H54 (cell line): ENCODE data around the gene EDN1.
A peak's percentile ranks its signal among the peaks of the same experiment; 100 is the strongest.

Experiments
- DNase-seq: peaks from one replicate; pipeline ENCODE4 v3.0.0; 2011; ENCODE audit warnings: low spot score, mixed read lengths; ENCODE audit not compliant: insufficient read length
- FAIRE-seq: peaks from 3 replicates; lab custom pipeline; 2011; peaks lifted over from hg19 to GRCh38; lab: Jason Lieb, UNC
- POLR2A ChIP-seq: IDR thresholded peaks from 2 replicates; pipeline ENCODE4 v1.6.1; 2011; ENCODE audit warnings: low read depth, mild to moderate bottlenecking, low read length

Gene EDN1

DNA sequence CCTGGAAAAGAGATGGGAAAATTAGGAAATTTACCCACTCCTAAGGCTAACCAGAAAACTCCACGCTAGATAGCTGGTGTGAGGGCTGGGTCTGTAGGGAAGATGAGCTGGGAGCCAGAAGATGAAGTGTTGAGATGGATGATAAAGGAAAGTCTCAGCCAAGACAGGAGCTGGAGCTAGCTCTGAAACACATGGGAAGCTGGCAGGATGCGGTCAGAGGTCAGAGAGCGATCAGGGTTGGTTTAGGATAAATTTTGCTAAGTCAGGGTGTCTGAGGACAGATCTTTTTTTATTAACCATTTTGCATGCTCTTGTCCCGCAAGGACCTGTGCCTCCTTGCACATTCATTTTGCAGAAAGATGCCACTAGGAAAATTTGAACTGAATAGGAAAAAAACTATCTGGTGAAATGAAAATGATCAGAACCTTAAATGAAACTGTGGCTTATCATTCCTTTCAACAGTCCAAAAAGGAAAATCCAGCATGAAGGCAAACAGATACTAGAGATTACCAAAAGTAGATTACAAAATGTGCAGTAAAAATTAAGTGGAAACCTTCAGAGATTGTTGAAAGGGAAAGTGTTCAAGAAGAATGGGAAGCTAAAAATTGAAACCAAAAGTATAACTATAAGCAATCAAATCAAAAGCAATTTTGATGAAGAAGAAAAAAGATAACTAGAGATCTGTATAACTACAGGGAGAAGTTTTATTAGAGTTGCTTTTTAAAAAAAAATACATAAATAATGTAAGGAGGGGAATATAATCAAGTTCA is 10.7 kb upstream of the EDN1 start:
- FAIRE-seq (peak; percentile 87), DNase-seq (no peak)
- TF ChIP-seq POLR2A: no peak

DNA sequence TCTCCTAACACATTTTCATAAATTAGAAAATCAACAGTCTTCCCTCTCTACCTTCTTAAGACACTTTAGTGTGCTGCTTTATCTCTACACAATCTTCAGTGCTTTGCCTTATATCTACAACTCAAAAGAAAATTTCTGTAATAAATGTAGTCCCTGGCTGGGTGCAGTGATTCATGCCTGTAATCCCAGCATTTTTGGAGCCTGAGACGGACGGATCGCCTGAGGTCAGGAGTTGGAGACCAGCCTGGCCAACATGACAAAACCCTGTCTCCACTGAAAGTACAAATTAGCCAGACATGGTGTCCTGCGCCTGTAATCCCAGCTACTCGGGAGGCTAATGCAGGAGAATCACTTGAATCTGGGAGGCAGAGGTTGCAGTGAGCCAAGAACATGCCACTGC is 9.7 kb upstream of the EDN1 start:
- TF ChIP-seq POLR2A: no peak
- DNase-seq (no peak), FAIRE-seq (peak; percentile 89)

DNA sequence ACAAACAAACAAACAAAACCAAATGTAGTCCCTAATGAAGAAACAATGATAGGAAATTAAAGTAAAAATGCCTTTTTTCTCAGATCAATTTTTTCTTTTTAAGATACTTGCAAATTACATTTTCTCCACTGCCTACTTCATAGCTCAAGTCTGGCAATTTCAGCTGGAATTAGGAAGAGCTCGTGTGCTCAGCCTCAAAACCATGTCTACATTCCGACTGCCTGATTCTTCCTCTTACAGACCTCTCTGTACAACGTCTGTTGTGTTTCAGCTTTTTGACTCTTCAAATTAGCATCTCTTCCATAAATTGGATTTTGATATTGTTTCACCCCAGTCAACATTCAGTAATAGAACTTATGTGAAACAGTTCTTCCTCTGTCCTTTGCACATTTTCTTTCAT is 9.3 kb upstream of the EDN1 start:
- no peak for TF ChIP-seq POLR2A
- FAIRE-seq: peak; percentile 69
- no peak for DNase-seq

DNA sequence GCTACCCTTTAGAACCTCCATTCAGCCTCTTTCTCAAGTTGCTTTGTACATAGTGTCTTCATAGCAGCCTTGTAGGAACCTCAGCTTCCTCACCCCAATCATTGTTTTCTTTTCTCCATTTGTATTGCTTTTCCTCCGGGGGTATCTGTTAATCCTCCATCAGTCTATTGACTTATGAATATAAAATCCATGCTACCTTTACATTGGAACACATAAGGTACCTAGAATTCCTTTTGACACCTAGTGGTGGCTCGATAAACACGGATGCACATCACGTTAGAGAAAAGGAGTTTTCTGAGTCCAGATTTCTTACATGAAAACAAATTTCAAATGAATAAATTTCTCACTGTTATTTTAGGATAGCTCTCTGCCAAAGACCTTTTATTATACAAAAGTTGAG is 6.3 kb upstream of the EDN1 start:
- FAIRE-seq (peak; percentile 23), DNase-seq (no peak)
- no peak for TF ChIP-seq POLR2A

DNA sequence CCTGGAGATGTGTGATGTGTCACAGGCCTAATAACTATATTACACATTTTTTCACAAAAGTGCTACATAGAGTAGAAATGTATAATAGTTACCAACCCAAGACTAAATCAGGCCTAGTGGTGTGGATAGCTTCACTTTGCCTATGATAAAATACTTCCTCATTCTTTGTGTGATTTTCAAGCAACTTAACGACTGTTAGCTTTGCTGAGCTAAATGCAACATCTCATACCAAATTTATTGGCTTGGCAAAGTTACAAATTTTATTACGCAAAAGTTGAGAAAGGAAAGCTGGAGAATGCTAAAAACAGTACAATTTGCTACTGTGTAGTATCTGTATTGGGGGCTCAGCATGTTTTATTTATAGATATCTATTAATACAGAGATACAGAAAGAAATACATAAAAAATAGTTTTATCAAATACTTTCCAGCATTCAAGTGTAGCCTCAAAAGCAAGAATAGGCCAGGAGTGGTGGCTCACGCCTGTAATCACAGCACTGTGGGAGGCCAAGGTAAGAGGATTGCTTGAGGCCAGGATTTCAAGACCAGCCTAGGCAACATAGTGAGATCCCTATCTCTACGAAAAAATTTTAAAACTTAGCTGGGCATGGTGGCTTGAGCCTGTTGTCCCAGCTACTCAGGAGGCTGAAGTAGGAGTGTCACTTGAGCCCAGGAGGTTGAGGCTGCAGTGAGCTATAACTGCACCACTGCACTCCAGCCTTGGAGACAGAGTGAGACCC is 3.6 kb upstream of the EDN1 start:
- DNase-seq: no peak
- FAIRE-seq: peak; percentile 67
- TF ChIP-seq POLR2A: no peak

DNA sequence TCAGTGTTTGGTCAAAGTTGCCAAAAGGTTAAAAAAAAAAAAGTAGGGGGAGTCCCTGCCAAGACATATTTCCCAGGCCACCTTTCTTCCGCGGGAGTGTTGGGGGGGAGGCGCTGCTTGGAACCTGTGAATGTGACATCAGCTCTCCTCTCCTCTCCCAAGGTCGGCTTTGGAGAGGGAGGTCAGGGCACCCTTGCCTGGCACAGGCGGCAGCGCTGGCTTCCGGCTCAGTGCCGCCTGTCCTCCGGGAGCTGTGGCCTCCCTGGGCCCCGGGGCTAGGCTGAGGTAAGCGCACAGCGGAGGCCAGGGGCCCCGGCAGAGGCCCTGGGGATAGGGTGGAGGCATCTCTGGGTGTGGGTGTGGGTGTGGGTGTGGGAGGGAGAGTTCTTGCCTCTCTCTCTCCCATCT is 1.9 kb upstream of the EDN1 start:
- DNase-seq (no peak), FAIRE-seq (no peak)

DNA sequence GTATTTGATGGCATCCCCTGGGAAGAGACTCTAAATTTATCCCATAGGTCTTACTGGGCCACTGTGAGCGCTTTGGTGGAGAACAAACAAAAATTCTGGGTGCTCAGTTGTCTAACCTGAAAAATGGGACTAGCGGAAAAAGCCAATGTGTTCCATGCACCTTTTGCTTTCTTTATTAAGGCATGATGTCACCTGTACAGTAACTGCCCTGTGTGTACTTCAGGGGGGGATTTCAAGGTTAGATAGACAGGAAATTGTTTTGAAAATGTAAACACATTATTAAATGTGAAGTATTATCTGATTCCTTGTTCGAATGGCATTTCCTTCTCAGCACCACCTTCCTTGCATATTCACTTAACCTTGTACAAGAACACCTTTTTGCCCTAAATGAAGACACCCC is 1.2 kb upstream of the EDN1 start:
- no peak for TF ChIP-seq POLR2A
- FAIRE-seq (no peak), DNase-seq (no peak)

More for the DNA sequence above, 1.9 kb upstream of the EDN1 start:
- TF ChIP-seq POLR2A: no peak

DNA sequence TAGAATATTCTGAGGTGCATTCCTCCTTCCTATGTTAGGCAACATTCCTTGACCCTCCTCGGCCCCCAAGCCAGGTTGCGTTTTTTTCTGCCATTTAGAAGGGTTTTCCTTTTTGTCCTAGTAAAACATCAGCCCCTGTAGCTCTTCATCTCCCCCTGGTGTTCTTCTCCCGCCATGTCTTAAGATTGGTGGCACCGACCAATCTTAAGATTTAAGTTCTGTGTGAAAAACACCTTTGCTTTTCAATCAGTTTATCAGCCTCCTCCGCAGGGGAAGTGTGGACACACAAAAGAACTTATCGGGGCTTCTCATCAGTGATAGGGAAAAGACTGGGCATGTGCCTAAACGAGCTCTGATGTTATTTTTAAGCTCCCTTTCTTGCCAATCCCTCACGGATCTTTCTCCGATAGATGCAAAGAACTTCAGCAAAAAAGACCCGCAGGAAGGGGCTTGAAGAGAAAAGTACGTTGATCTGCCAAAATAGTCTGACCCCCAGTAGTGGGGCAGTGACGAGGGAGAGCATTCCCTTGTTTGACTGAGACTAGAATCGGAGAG is 719 bp upstream of the EDN1 start:
- peak; percentile 83 for FAIRE-seq
- no peak for DNase-seq
- no peak for TF ChIP-seq POLR2A

DNA sequence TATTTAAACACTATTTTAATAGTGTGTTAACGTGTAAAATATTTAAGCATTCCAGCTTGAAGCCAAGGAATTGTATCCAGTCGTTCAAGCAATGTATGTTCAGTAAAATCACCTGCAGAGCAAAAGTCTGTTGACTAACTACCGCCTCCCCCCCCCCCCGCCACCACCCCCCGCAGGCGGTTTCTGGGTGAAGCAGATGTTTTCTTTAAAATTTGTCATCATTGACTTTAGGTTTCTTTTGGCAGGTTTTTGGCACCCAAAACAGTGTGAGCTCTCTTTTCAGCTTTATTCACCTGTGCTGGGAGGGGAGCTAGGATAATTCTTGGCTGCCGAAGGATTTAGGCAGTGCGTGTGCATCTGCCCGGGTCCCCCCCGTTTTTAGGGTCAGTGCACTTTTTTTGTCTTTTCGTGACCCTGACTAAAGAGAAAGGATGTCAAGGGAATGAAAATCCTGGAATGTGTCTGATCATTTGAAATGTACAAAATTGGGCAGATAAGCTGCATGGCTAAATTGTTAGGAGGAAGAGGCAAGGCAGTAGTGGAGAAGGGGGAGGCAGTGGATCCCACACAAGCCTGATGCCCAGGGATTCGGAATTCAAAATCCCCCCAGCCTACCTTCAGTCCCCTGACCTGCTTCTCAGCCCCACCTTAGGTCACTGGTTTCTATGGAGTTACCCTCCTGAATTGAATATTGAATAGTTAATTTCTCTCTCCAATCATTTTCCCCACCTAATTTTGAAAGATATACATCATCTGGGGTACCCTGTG is 1.1 kb downstream of the EDN1 start:
- DNase-seq (no peak), FAIRE-seq (no peak)

DNA sequence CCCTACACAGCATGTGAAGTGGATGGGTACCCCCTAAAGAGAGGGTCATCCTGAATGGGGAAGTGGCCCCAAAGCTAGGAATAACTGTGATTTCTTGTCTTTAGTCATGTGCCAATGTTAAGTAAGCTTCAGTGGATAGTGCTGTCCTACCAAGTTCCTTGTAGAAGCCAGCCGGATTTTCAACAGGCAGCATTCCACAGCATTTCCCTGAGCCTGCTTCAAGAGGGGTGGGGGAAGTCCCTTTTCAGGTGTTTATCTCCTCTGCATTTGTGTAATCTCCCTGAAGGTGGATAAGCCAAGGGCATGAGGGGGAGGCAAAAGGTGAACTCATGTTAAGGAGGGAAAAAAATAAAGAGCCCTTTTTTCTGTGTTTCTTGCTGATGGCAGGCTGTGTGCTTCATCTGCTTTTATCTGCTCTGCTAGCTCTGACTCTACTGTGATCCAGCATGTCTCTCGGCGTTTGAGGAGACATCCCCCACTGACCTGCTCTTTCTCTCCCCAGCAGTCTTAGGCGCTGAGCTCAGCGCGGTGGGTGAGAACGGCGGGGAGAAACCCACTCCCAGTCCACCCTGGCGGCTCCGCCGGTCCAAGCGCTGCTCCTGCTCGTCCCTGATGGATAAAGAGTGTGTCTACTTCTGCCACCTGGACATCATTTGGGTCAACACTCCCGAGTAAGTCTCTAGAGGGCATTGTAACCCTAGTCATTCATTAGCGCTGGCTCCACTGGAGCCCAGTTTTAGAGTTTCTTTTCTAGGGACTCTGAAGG is 1.9 kb downstream of the EDN1 start:
- FAIRE-seq: no peak
- no peak for DNase-seq
- no peak for TF ChIP-seq POLR2A

More for the DNA sequence above, 1.1 kb downstream of the EDN1 start:
- no peak for TF ChIP-seq POLR2A

DNA sequence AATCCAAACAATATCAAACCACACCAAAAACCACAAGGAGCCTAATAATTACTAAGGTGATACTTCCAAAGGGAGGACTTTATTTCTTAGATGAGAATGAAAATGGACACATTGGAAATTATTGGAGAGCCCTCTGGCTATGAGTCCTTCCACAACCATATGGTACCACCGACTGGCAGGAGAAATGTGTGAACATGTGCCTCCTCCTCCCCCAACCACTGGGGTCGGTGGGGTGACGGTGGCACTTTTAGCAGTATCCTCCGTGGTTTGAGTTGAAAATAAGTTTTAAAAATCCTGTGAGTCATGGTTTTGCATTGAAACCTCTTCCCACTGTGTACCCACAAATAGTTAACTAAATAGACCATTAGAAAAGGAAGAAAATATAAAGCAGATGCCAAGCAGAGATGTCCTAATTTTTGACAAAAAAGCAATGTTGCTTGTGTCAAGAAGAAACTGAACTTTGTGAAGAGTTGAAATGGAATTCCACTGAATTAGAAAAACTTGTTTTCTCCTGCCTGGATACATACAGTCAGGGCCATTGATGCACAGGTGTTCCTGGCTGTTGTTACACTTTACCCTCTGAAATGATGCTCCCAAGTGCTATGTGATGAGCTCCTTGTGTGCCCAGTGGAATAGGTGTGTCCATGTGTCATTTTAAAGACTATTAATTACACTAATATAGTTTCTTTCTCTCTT is 3.2 kb downstream of the EDN1 start:
- DNase-seq (no peak), FAIRE-seq (no peak)
- TF ChIP-seq POLR2A: no peak

DNA sequence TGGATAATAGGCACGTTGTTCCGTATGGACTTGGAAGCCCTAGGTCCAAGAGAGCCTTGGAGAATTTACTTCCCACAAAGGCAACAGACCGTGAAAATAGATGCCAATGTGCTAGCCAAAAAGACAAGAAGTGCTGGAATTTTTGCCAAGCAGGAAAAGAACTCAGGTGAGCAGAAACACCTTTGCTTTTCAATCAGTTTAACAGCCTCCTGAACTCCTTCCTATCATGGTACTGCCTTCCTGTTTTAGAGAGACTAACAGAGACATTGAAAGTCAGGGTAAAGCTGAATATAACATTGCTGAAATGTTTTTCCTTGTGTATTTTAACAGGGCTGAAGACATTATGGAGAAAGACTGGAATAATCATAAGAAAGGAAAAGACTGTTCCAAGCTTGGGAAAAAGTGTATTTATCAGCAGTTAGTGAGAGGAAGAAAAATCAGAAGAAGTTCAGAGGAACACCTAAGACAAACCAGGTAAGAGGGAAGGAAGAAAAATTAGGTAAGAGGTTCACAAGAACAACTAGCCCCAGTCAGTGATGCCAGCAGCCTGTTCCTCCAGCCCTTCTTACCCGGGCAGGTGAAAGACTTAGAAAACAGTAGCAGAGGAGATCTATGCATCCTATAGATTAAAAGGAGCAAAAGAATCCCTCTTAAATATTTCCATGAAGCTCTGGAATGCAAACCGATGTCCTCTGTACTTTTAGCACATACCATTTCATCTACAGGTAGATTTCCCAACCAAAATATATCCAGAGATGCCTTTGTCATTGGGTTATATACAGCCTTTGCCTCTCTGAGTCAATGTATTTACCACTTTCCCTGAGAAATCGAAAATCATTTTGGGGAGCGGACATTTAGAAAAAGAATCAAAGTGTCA is 4.0 kb downstream of the EDN1 start:
- no peak for TF ChIP-seq POLR2A
- FAIRE-seq: no peak

More for the DNA sequence above, 4.0 kb downstream of the EDN1 start:
- no peak for DNase-seq
